H1 (cell line): ENCODE results near the gene MYLK4. TPM values are rescaled to one million over a fixed set of nuclear protein-coding genes. Genes with fewer than 3 reads are reported as not detected.

Experiments
- ASH2L ChIP-seq: fragments of 200-600, 300-600 bp; sonication (generic); IDR thresholded peaks from one replicate; pipeline ENCODE4 v1.7.1; 2017; ENCODE audit warnings: low read length
- BCL11A ChIP-seq, 2 experiments: IDR thresholded peaks; one replicate each; pipeline ENCODE4 v1.6.1; 2011; ENCODE audit warnings: low read depth in 2 of 2, low read length in 2 of 2, mild to moderate bottlenecking in 2 of 2
- CHD7 ChIP-seq: fragments of 300-600 bp; sonication (generic); IDR thresholded peaks from 2 replicates; pipeline ENCODE4 v1.7.1; 2012; ENCODE audit warnings: low read length, moderate library complexity, mild to moderate bottlenecking, inconsistent platforms; ENCODE audit not compliant: insufficient replicate concordance
- EP300 ChIP-seq, 2 experiments: IDR thresholded peaks; 1 replicate in 1 of 2; 2 replicates in 1 of 2; pipeline ENCODE4 v1.6.1; 2011 to 2012; ENCODE audit warnings: low read depth in 2 of 2, low read length in 2 of 2, mild to moderate bottlenecking in 2 of 2, borderline replicate concordance in 1 of 2, inconsistent platforms in 1 of 2, moderate library complexity in 1 of 2
- JUND ChIP-seq: IDR thresholded peaks from 2 replicates; pipeline ENCODE4 v1.6.1; 2011; ENCODE audit warnings: mild to moderate bottlenecking, improper control_type of control experiment, low read length
- KDM5A ChIP-seq: fragments of 200-600 bp; IDR thresholded peaks from 2 replicates; pipeline ENCODE4 v1.7.1; 2012; ENCODE audit warnings: mild to moderate bottlenecking, low read length, inconsistent platforms, mixed read lengths
- MAFK ChIP-seq: IDR thresholded peaks from 2 replicates; pipeline ENCODE4 v1.6.1; 2012; ENCODE audit warnings: low read depth, mild to moderate bottlenecking, improper control_type of control experiment, low read length
- PHF8 ChIP-seq: fragments of 200-600 bp; sonication (generic); conservative IDR thresholded peaks from 2 replicates; pipeline ENCODE4 v1.7.1; 2012; ENCODE audit warnings: low read depth, mild to moderate bottlenecking, inconsistent platforms, low read length, moderate library complexity
- POLR2A ChIP-seq, 2 experiments: IDR thresholded peaks; 1 replicate in 1 of 2; 2 replicates in 1 of 2; pipeline ENCODE4 v1.6.1; 2011; ENCODE audit warnings: low read depth in 2 of 2, low read length in 2 of 2, mild to moderate bottlenecking in 2 of 2; ENCODE audit errors: control extremely low read depth in 1 of 2
- POLR2AphosphoS5 ChIP-seq: IDR thresholded peaks from 2 replicates; pipeline ENCODE4 v1.6.1; 2011; ENCODE audit warnings: low read depth, low read length
- RXRA ChIP-seq: IDR thresholded peaks from 2 replicates; pipeline ENCODE4 v1.6.1; 2011; ENCODE audit warnings: low read depth, mild to moderate bottlenecking, low read length, moderate library complexity; ENCODE audit not compliant: insufficient read depth
- SP4 ChIP-seq: IDR thresholded peaks from 2 replicates; pipeline ENCODE4 v1.6.1; 2012; ENCODE audit warnings: low read length, inconsistent platforms
- TAF1 ChIP-seq: IDR thresholded peaks from 2 replicates; pipeline ENCODE4 v1.6.1; 2011; ENCODE audit warnings: mild to moderate bottlenecking, low read depth, low read length
- polyA plus RNA-seq, 7 experiments: library from polyadenylated mRNA; depleted of rRNA in 3 of 7; stranded (reverse) in 5 of 7; unstranded in 2 of 7; fragments of >200 nt in 5 of 7; fragments of 200-250 nt in 2 of 7; gene quantifications; 1 replicate in 5 of 7; 2 replicates in 1 of 7; 4 replicates in 1 of 7; pipeline versions ENCODE4 v1.2.1 to v1.2.3, GENCODE V29; 2011 to 2013; ENCODE audit warnings: missing spikeins in 2 of 7, mixed read lengths in 2 of 7
- total RNA-seq: library from RNA; stranded (reverse); fragmentation: NEBNext Ultra II Directional; extraction: Animal tissue kit (Norgen Biotek cat#: 25700); gene quantifications from 2 replicates; pipeline ENCODE4 v1.2.1, GENCODE V29; 2021

The MYLK4 gene
- total and polyA plus RNA-seq, 2 of the 8 experiments (the other 6 are each of a cell fraction or from before 2014, with no cell fraction given): 0.11 to 0.17 TPM

GRCh38 chr6:2725999-2726567 lies 24.6 kb downstream of the MYLK4 start (continued):
- TF ChIP-seq CHD7: no peak
- TF ChIP-seq MAFK: no peak
- TF ChIP-seq PHF8: no peak
- TF ChIP-seq JUND: no peak
- no peak for TF ChIP-seq TAF1
- TF ChIP-seq POLR2A (IDR thresholded peaks at IDR 0.05; ENCODE audit: control extremely low read depth in 1 of 2, low read depth in 2 of 2, low read length in 2 of 2): no peak
- no peak for TF ChIP-seq POLR2AphosphoS5
- TF ChIP-seq KDM5A: no peak
- no peak for TF ChIP-seq EP300 (IDR thresholded peaks at IDR 0.05; ENCODE audit: borderline replicate concordance in 1 of 2, low read depth in 2 of 2, low read length in 2 of 2)
- no peak for TF ChIP-seq SP4
- no peak for TF ChIP-seq RXRA
- no peak for TF ChIP-seq ASH2L
- no peak for TF ChIP-seq BCL11A (IDR thresholded peaks at IDR 0.05; ENCODE audit: low read depth in 2 of 2, low read length in 2 of 2)
